Stimulated activated naive B cell treated with anti-CD40 and anti-IgM and Interleukin-4, amounts not matched to agents 10 μg/mL and 1 μg/mL and 100 μg/mL, for 72 hours (primary cell): ENCODE measurements around the gene GNE.
"Not testable (repeated sequence)": the region's sequence is repeated elsewhere in the genome, so short reads cannot be mapped to it uniquely, and the experiment has no call there.

ENCODE experiments used
- ATAC-seq, 2 donors: fragments of 150-1000 bp; cut with Tn5 transposase; replicated peaks; 2 replicates each; pipeline ENCODE4 v1.10.0; 2021; ENCODE audit warnings: moderate library complexity in 1 of 2
- DNase-seq: peaks from one replicate; pipeline ENCODE4 v3.0.0; 2021
- H3K27ac Mint-ChIP-seq: one replicate; pipeline ENCODE4 v1.8.0; 2022; ENCODE audit warnings: mild to moderate bottlenecking, mixed read lengths
- H3K27me3 Mint-ChIP-seq, 2 donors: one replicate each; pipeline ENCODE4 v1.8.0; 2022; ENCODE audit warnings: mixed read lengths in 2 of 2
- H3K36me3 Mint-ChIP-seq, 2 donors: one replicate each; pipeline ENCODE4 v1.8.0; 2022; ENCODE audit warnings: mixed read lengths in 2 of 2, mild to moderate bottlenecking in 1 of 2
- H3K4me1 Mint-ChIP-seq, 2 donors: one replicate each; pipeline ENCODE4 v1.8.0; 2022; ENCODE audit warnings: mixed read lengths in 2 of 2, mild to moderate bottlenecking in 1 of 2
- H3K4me3 Mint-ChIP-seq, 2 donors: one replicate each; pipeline ENCODE4 v1.8.0; 2022; ENCODE audit warnings: mild to moderate bottlenecking in 2 of 2, mixed read lengths in 2 of 2, moderate library complexity in 1 of 2
- H3K9me3 Mint-ChIP-seq, 2 donors: one replicate each; pipeline ENCODE4 v1.8.0; 2022; ENCODE audit warnings: mixed read lengths in 2 of 2, mild to moderate bottlenecking in 1 of 2

The GNE gene

DNA sequence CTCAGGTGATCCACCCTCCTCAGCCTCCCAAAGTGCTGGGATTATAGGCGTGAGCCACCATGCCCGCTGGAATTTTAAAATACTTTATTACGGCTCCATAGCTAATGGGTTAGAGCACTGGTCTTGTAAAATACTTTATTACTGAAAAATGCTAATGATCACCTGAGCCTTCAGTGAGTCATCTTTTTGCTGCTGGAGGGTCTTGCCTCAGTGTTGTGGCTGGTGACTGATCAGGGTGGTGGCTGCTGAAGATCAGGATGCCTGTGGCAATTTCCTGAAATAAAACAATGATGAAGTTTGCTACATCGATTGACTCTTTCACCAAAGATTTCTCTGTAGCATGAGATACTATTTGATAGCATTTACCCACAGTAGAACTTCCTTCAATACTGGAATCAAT, 26.0 kb upstream of the GNE start:
- H3K27me3 Mint-ChIP-seq = no peaks in the 10 kb centered on the region
- no peak for ATAC-seq
- no peak overlapping the region for H3K27ac Mint-ChIP-seq
- no peaks in the 10 kb centered on the region for H3K9me3 Mint-ChIP-seq
- H3K4me1 Mint-ChIP-seq = no peaks in the 10 kb centered on the region
- H3K4me3 Mint-ChIP-seq = no peak overlapping the region
- no peak for DNase-seq
- H3K36me3 Mint-ChIP-seq = peaks cover 0 to 3% of the 10 kb centered on the region in 2 donors

DNA sequence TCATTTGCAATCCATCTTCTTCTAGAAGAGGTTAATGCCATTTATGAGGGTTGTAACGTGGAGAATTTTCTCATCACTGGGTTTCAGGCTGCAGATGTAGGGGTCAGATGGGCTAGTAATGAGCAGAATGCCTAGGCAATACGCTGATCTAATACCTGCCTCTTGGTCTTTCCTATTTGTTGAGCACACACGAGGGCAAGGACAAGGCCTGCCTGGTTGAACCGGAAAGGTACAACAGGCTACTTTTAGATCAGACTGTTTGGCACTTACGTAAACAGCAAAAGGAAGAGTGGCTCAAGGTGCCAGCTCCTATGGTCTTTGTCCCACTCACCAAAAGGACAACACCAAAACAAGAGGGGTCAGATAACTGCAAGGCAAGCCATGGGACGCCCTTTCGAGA, 24.0 kb upstream of the GNE start:
- H3K36me3 Mint-ChIP-seq = peaks cover 0 to 7% of the 10 kb centered on the region in 2 donors
- H3K27ac Mint-ChIP-seq = no peak overlapping the region
- H3K4me1 Mint-ChIP-seq = no peaks in the 10 kb centered on the region
- no peak for DNase-seq
- ATAC-seq = no peak
- no peak overlapping the region for H3K4me3 Mint-ChIP-seq
- H3K27me3 Mint-ChIP-seq = no peaks in the 10 kb centered on the region
- H3K9me3 Mint-ChIP-seq = peaks cover 0 to 1% of the 10 kb centered on the region in 2 donors

DNA sequence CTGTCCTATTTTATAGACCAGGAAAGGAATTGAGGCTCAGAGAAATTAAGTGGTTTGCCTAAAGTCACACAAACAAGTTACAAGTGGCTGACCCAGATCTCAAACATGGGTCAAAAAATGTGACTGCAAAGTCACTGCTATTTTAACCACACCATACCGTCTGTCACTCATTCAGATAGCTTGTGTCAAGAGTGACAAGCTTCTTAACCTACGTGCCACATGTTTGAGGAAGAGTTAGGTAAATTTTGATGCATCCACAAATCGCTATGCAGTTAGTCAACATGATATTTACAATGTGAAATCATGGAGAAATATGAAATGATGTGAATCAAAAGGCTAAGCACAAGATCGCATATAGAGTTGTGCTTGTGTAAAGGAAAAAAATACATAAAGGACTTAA, 22.7 kb upstream of the GNE start:
- H3K4me1 Mint-ChIP-seq = peaks cover 0 to 2% of the 10 kb centered on the region in 2 donors
- H3K4me3 Mint-ChIP-seq = no peak overlapping the region
- no peaks in the 10 kb centered on the region for H3K27me3 Mint-ChIP-seq
- ATAC-seq (no peak), DNase-seq (no peak)
- H3K27ac Mint-ChIP-seq = no peak overlapping the region
- peaks cover 0 to 1% of the 10 kb centered on the region in 2 donors for H3K9me3 Mint-ChIP-seq
- peaks cover 0 to 7% of the 10 kb centered on the region in 2 donors for H3K36me3 Mint-ChIP-seq

- DNase-seq (no peak), ATAC-seq (no peak)
- peaks cover 0 to 1% of the 10 kb centered on the region in 2 donors for H3K9me3 Mint-ChIP-seq
- no peak overlapping the region for H3K4me3 Mint-ChIP-seq
- no peaks in the 10 kb centered on the region for H3K27me3 Mint-ChIP-seq
- H3K4me1 Mint-ChIP-seq = peaks cover 0 to 2% of the 10 kb centered on the region in 2 donors
- peaks cover 0 to 4% of the 10 kb centered on the region in 2 donors for H3K36me3 Mint-ChIP-seq
- no peak overlapping the region for H3K27ac Mint-ChIP-seq
Observed at GRCh38 chr9:36278243-36278642, 20.0 kb upstream of the GNE start.

GRCh38 chr9:36276781-36277181, 18.5 kb upstream of the GNE start:
- H3K27me3 Mint-ChIP-seq = no peaks in the 10 kb centered on the region
- peaks cover 0 to 2% of the 10 kb centered on the region in 2 donors for H3K4me1 Mint-ChIP-seq
- H3K27ac Mint-ChIP-seq = peak overlapping the region; percentile 34
- H3K9me3 Mint-ChIP-seq = peaks cover 0 to 1% of the 10 kb centered on the region in 2 donors
- peaks cover 4 to 8% of the 10 kb centered on the region in 2 donors for H3K36me3 Mint-ChIP-seq
- ATAC-seq (no peak), DNase-seq (no peak)
- no peak overlapping the region for H3K4me3 Mint-ChIP-seq

- H3K4me1 Mint-ChIP-seq = peaks cover 0 to 2% of the 10 kb centered on the region in 2 donors
- peaks cover 4 to 9% of the 10 kb centered on the region in 2 donors for H3K36me3 Mint-ChIP-seq
- DNase-seq (no peak), ATAC-seq (no peak)
- peaks cover 0 to 1% of the 10 kb centered on the region in 2 donors for H3K9me3 Mint-ChIP-seq
- H3K27me3 Mint-ChIP-seq = no peaks in the 10 kb centered on the region
- H3K27ac Mint-ChIP-seq = no peak overlapping the region
- no peak overlapping the region for H3K4me3 Mint-ChIP-seq
Observed at GRCh38 chr9:36276254-36276653, 18.0 kb upstream of the GNE start.

GRCh38 chr9:36275060-36275459, 16.8 kb upstream of the GNE start:
- Mint-ChIP-seq H3K27ac (no peak overlapping the region), H3K36me3 (peaks cover 4 to 9% of the 10 kb centered on the region in 2 donors), H3K9me3 (peaks cover 0 to 1% of the 10 kb centered on the region in 2 donors), H3K27me3 (no peaks in the 10 kb centered on the region), H3K4me1 (peaks cover 0 to 2% of the 10 kb centered on the region in 2 donors), H3K4me3 (no peak overlapping the region)
- ATAC-seq (no peak), DNase-seq (no peak)

GRCh38 chr9:36273354-36273753, 15.1 kb upstream of the GNE start:
- not testable (repeated sequence) for H3K36me3 Mint-ChIP-seq, ATAC-seq, H3K4me3 Mint-ChIP-seq, H3K4me1 Mint-ChIP-seq, H3K27ac Mint-ChIP-seq, H3K27me3 Mint-ChIP-seq, H3K9me3 Mint-ChIP-seq, DNase-seq

- DNase-seq = no peak
- Mint-ChIP-seq H3K36me3 (peaks cover 4 to 14% of the 10 kb centered on the region in 2 donors), H3K4me1 (no peaks in the 10 kb centered on the region), H3K9me3 (no peaks in the 10 kb centered on the region), H3K27ac (no peak overlapping the region), H3K4me3 (no peak overlapping the region), H3K27me3 (no peaks in the 10 kb centered on the region)
- no peak for ATAC-seq
Observed at GRCh38 chr9:36268007-36268427, 9.8 kb upstream of the GNE start.

DNA sequence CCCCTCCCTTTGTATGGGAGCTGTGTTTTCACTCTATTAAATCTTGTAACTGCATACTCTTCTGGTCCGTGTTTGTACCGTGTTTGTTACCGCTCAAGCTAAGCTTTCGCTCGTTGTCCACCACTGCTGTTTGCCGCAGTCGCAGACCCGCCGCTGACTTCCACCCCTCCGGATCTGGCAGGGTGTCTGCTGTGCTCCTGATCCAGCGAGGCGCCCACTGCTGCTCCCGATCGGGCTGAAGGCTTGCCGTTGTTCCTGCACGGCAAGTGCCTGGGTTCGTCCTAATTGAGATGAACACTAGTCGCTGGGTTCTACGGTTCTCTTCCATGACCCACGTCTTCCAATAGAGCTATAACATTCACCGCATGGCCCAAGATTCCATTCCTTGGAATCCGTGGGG, 6.6 kb upstream of the GNE start:
- ATAC-seq (no peak), DNase-seq (no peak)
- Mint-ChIP-seq H3K4me3 (no peak overlapping the region), H3K27ac (no peak overlapping the region), H3K36me3 (peaks cover 4 to 5% of the 10 kb centered on the region in 2 donors), H3K27me3 (no peaks in the 10 kb centered on the region), H3K9me3 (no peaks in the 10 kb centered on the region), H3K4me1 (no peaks in the 10 kb centered on the region)

- Mint-ChIP-seq H3K4me3 (no peak overlapping the region), H3K27me3 (no peaks in the 10 kb centered on the region), H3K27ac (no peak overlapping the region), H3K36me3 (peaks cover 4 to 6% of the 10 kb centered on the region in 2 donors), H3K4me1 (peaks cover 0 to under 1% of the 10 kb centered on the region in 2 donors), H3K9me3 (no peaks in the 10 kb centered on the region)
- ATAC-seq (no peak), DNase-seq (no peak)
Observed at GRCh38 chr9:36263683-36264082, 5.4 kb upstream of the GNE start.

- Mint-ChIP-seq H3K27ac (peak overlapping the region; percentile 98), H3K4me3 (peak overlapping the region; percentile 97), H3K9me3 (no peaks in the 10 kb centered on the region), H3K36me3 (peaks cover 3 to 4% of the 10 kb centered on the region in 2 donors), H3K27me3 (no peaks in the 10 kb centered on the region), H3K4me1 (peaks cover 3 to 9% of the 10 kb centered on the region in 2 donors)
- no peak for DNase-seq
- no peak for ATAC-seq
Observed at GRCh38 chr9:36258996-36259533, 817 bp upstream of the GNE start.

DNA sequence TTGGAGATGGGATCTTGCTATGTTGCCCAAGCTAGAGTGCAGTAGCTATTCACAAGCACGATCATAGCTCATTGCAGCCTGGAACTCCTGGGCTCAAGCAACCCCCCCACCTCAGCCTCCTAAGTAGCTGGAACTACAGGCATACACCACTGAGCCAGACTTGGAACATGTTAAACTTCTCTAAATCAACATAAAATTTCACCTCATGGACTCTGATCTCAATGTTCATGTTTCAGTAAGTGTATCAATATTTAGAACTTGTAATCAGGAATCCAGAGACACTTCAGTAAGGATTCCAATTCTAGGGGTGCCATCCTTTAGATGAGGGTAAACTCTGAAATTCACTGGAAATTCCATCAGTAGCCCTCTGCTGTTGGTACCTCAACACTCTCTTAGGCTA, 6.8 kb downstream of the GNE start:
- H3K36me3 Mint-ChIP-seq = peaks cover 11 to 17% of the 10 kb centered on the region in 2 donors
- no peaks in the 10 kb centered on the region for H3K9me3 Mint-ChIP-seq
- ATAC-seq (no peak), DNase-seq (no peak)
- no peaks in the 10 kb centered on the region for H3K27me3 Mint-ChIP-seq
- no peak overlapping the region for H3K4me3 Mint-ChIP-seq
- H3K4me1 Mint-ChIP-seq = peaks cover 13 to 32% of the 10 kb centered on the region in 2 donors
- no peak overlapping the region for H3K27ac Mint-ChIP-seq

GRCh38 chr9:36250079-36250478, 8.2 kb downstream of the GNE start:
- Mint-ChIP-seq H3K36me3 (peaks cover 15 to 22% of the 10 kb centered on the region in 2 donors), H3K4me3 (no peak overlapping the region), H3K27me3 (no peaks in the 10 kb centered on the region), H3K4me1 (peaks cover 14 to 32% of the 10 kb centered on the region in 2 donors), H3K27ac (peak overlapping the region; percentile 1), H3K9me3 (no peaks in the 10 kb centered on the region)
- DNase-seq (no peak), ATAC-seq (peak; percentile 62 to 67)

GRCh38 chr9:36249189-36249588, 9.1 kb downstream of the GNE start:
- H3K27ac Mint-ChIP-seq = peak overlapping the region; percentile 56
- H3K4me3 Mint-ChIP-seq = peak overlapping the region in 1 of 2 donors; percentile 22
- H3K9me3 Mint-ChIP-seq = no peaks in the 10 kb centered on the region
- peak in 1 of 2 donors; percentile 19 for ATAC-seq
- H3K4me1 Mint-ChIP-seq = peaks cover 14 to 32% of the 10 kb centered on the region in 2 donors
- H3K36me3 Mint-ChIP-seq = peaks cover 15 to 22% of the 10 kb centered on the region in 2 donors
- no peak for DNase-seq
- H3K27me3 Mint-ChIP-seq = no peaks in the 10 kb centered on the region
